ENCODE results near the gene RBM7.
A peak's percentile ranks its signal among the peaks of the same experiment; 100 is the strongest.

The RBM7 gene

GRCh38 chr11:114400216-114400914, at the start of gene RBM7, which contains the start of gene C11orf71:
Gene RBM7 (plus strand): TSS chr11:114400666. CDS start chr11:114400672, 6 bp downstream.
Gene C11orf71 (minus strand): TSS chr11:114400511. CDS start chr11:114400331, 180 bp downstream.
- DNase-seq (ENCODE audit: low spot score) (peak; percentile 99), FAIRE-seq (peak; percentile 99)

DNA sequence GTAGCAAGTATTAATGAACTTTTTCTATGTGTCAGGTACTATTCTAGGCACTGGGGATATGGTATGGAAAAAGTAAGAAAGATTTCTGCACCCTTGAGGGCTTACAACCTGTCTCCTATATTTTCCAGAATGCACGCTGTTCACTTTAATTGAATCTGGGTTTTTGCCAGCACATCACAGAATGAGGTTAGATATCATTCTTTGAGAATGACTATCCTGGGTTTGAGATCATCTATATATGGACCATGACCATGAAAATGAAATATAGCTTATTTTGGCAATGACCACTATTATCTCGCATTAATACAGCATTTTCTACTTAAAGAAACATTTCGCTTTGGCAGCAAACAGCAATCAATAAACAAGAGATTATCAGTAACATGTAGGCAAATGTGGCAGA, 47.0 kb upstream of the RBM7 start:
- FAIRE-seq (peak; percentile 58), DNase-seq (ENCODE audit: low spot score) (no peak)

DNA sequence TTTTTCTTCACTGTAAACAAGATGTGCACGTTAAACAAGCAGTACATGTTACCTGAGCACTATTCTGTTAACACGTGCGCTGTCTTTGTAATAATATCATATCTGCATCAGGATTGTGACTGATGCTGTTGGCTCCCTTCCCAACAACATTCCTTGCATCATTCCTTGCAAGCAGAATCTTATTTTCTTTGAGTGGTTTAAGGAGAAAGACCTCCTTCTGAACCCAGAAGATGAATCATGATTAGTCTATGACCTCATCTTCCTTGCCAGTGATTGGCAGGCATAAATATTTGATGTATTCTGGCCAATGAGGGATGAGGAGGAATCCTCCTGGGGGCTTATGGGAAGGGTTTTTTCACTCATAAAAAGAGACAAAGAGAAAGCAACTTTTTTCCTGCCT, 46.4 kb upstream of the RBM7 start:
- FAIRE-seq (peak; percentile 76), DNase-seq (ENCODE audit: low spot score) (peak; percentile 84)

- DNase-seq (ENCODE audit: low spot score) (no peak), FAIRE-seq (peak; percentile 66)
Observed at GRCh38 chr11:114358716-114359115, 41.8 kb upstream of the RBM7 start.

- no peak for DNase-seq (ENCODE audit: low spot score)
- no peak for FAIRE-seq
Observed at GRCh38 chr11:114359342-114359741, 41.1 kb upstream of the RBM7 start.

DNA sequence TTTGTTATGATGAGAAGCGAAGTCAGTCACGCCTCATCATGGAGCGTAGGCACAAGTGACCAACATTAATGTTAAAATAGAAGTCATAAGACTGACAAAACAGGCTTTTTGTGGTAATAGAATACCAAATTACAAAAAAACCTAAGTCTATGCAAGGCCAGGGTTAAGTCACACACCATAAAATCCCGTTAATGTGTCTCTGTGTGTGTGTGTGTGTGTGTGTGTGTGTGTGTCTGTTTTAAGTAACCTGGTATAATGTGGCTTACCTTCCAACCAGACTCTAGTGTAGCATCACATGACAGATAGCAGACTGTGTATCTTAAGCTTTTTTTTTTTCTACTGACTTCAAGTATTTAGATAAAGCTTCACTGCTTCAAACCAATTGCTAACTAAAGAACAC, 38.1 kb upstream of the RBM7 start:
- no peak for FAIRE-seq
- no peak for DNase-seq (ENCODE audit: low spot score)

- no peak for DNase-seq (ENCODE audit: low spot score)
- FAIRE-seq: no peak
Observed at GRCh38 chr11:114362958-114363357, 37.5 kb upstream of the RBM7 start.

- DNase-seq (ENCODE audit: low spot score) (peak; percentile 69), FAIRE-seq (peak; percentile 83)
Observed at GRCh38 chr11:114366331-114367243, 33.9 kb upstream of the RBM7 start.

DNA sequence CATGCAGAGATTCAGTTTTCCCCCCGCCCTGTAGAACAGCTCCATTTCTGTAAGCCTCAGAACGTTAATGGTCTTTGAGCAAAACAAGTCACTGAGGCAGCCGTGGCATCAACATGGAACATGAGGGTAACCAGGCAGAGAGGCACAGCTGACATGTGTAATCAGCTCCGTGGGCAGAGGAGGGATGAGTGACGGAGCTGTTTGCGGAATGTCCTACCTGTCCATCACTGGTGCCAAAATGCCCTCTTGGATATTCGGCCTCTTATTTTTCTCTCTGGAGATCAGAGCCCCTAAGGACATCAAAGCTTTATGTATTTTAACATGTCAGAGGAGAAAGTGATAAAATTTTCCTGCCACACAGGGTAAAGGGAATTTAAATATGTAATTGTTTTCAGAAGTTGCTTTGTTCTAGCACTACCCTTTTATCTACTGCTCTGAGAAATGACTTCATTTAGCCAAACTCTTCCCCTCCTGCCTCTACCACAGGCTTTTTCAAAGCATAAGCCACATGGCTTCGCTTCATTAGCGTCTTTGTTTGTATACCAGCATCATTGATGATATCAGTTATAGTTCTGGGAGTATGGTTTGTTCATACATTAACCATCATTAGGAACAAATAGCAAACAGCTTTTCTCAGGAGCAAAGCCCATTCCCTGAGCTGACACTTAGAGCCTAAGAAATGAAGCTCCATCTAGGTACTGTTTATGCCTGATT, 33.1 kb upstream of the RBM7 start:
- DNase-seq (ENCODE audit: low spot score) (peak; percentile 61), FAIRE-seq (peak; percentile 97)

DNA sequence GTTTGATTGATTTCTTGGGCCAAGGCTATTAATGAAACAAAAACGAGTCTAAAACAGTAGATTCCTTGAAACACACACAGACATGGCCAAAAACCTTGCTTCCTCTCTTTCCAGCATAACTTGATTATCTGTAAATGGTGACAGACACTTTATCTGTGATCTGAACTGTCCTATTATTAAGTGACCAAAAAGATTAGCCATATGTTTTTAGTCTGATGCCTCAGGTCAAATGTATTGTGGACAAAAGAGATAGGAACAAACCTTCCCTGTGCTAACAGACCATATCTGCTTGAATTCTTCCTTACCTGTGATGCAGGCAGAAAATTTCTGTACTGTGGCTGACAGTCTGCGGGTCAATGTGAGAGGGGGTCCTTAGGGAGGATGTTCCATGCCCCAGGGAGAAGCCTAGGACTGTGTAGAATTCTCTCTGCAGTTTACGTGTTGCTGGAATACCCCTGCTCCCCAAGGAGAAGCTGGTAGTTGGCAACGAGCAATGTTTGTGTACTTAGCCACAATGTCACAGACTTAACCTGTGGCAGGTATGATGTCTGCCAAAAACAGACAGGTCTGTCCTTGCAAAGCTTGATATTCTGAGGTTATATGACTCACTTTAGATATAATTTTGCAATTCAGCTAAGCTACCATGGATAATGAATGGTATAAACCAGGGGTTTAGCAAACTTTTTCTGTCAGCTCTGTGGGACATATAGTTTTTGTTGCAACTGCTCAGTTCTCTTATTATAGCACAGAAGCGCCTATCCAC, 31.4 kb upstream of the RBM7 start:
- FAIRE-seq: no peak

GRCh38 chr11:114375052-114375451, 25.4 kb upstream of the RBM7 start:
- DNase-seq (ENCODE audit: low spot score) (no peak), FAIRE-seq (no peak)

More for the DNA sequence above, 31.4 kb upstream of the RBM7 start:
- no peak for DNase-seq (ENCODE audit: low spot score)

DNA sequence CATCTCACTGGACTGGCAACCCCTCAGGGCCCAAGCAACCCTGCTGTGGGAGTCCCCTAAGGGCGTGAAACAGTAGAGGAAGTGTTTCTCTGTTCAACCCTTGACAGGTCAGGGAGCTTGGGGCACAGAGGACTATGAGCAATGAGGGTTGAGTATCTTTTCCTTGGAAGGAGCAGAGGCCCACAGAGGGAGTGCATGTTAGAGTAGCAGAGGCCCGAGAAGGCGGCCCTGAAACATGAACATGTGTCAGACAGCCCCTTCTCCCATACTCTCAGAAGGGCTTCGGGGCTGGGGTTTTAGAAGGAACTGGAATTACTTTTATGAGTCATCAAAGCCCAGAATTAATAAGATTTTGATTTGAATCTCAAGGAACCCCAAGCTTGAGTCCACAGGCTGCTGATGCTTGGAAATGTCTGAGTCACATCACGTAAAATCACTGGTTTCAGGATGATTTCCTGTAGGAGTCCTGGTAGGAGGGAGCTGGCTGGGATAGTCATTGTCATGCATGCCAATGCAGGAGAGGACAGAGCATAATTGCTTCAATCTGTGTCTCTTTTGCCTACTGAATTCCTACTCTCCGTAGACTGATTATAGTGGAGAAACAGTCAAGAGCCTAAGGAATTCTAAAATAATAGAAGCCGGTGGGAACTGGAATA, 22.7 kb upstream of the RBM7 start:
- DNase-seq (ENCODE audit: low spot score) (peak; percentile 32), FAIRE-seq (no peak)

DNA sequence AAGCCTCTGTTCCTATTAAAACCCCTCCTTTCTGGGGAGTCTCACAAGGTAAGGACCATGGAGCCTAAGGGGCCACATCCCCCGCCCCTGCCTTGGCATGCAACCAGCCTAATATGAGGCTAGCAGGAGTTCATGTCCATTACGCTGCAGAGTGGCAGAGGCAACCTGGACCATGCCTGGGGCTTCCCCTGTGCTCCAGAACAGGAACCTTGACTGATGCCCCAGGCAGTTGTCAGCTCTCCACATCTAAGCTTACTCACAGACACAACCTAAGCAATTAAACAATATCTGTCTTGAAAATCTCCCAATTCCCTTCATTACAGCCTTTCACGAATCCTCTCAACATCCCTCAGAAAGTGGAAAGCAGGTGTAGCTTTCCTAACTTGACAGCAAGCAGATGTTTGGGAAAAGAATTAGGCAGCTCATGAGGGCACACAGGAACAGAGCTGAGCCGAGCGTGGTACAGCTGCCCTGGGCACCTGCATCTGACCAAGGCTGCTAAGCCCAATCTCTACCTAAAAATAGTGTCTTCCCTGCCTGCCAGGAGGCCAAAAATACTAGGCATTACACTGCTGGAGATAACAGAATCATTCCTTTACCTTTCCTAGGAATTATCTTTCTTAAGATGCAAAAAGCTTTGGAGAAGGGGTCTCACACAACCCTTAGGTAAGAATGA, 20.9 kb upstream of the RBM7 start:
- DNase-seq (ENCODE audit: low spot score): no peak
- no peak for FAIRE-seq

- DNase-seq (ENCODE audit: low spot score) (no peak), FAIRE-seq (no peak)
Observed at GRCh38 chr11:114382509-114382908, 18.0 kb upstream of the RBM7 start.

GRCh38 chr11:114384487-114384886, 16.0 kb upstream of the RBM7 start:
- no peak for DNase-seq (ENCODE audit: low spot score)

DNA sequence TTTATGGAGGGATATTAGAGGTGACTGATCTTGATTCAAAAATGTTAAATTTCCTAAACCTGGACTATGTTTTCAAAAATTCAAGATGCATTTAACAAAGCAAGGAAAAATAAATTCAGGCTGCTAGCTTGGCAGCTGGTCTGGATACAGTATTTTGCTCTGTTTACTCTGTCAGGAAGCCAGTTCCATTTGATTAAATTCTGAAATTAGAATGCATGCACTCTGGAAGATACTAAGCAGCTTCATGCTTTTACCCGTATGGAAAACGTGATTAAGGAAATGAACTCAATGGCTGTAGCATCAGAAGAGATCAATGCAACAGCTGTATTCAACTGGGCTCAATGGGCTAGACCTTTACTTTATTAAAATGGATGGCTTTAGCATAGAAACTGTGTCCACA, 14.3 kb upstream of the RBM7 start:
- FAIRE-seq (no peak), DNase-seq (ENCODE audit: low spot score) (no peak)

More at GRCh38 chr11:114384487-114384886, 16.0 kb upstream of the RBM7 start:
- no peak for FAIRE-seq

DNA sequence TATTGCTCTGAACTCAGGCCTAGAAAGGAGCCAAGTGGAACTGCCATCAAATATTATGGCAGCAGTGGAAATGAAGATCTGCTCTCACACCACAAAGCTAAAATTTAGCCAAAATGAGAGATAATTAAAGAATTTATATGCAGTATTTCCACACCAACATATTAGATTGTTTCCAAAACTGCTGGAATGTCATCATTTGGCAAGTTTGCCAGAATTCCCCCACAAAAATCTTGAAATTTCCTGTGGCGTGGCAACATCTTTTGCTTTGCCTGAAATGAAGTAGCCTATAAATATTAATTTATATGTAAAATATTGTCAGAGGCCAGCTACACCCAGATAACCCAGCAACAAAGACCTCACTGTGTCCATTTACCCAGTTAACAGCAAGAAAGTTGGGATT, 13.9 kb upstream of the RBM7 start:
- FAIRE-seq (no peak), DNase-seq (ENCODE audit: low spot score) (no peak)

- no peak for FAIRE-seq
- no peak for DNase-seq (ENCODE audit: low spot score)
Observed at GRCh38 chr11:114392735-114393667, 7.5 kb upstream of the RBM7 start.

DNA sequence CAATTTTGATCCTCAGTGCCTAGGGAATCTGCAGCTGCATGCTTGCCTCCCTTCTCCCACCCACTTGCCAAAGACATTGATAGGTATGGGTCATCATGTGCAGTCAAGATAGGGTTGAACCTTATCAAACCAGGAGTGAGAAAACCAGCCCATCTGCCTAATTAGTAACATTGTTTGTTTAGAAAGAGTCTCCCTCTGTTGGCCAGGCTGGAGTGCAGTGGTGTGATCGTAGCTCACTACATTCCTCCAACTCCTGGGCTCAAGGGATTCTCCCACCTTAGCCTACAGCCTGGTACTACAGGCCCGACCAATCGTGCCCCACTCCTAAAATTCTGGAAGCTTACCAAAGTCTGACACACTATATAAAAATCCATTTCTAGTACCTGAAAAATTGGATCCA, 4.7 kb upstream of the RBM7 start:
- DNase-seq (ENCODE audit: low spot score): no peak
- FAIRE-seq: no peak

Measured in urothelium cell line (cell line).